ENCODE results near the gene SESTD1. TPM values are rescaled to one million over a fixed set of nuclear protein-coding genes. Genes with fewer than 3 reads are reported as not detected.
A peak's percentile ranks its signal among the peaks of the same experiment; 100 is the strongest.

SESTD1 gene
- polyA plus RNA-seq, 1 donor from 2014 or later = 39.5 TPM

- H3K79me2 ChIP-seq (replicated peaks; ENCODE audit: insufficient read depth, low read length) = peaks cover 68% of the 10 kb centered on the region
- H3K27ac ChIP-seq (ENCODE audit: low read length) = no peak overlapping the region
- no peak for TF ChIP-seq EP300 (conservative IDR thresholded peaks at IDR 0.05; ENCODE audit: poor library complexity, severe bottlenecking)
- no peak for TF ChIP-seq TAF1 (IDR thresholded peaks at IDR 0.05; ENCODE audit: low read depth)
- TF ChIP-seq CTCF (IDR thresholded peaks at IDR 0.05; ENCODE audit: poor library complexity, severe bottlenecking) = peak; percentile 23
- H2AFZ ChIP-seq (ENCODE audit: low read depth, low read length) = no peak overlapping the region
- peaks cover 3% of the 10 kb centered on the region for H3F3A ChIP-seq (ENCODE audit: insufficient read depth, low read length, poor library complexity, severe bottlenecking)
- no peaks in the 10 kb centered on the region for H3K27me3 ChIP-seq (ENCODE audit: insufficient read depth, low read depth, low read length)
- no peak overlapping the region for H3K9ac ChIP-seq (ENCODE audit: low read length)
- no peaks in the 10 kb centered on the region for H3K9me2 ChIP-seq (ENCODE audit: insufficient read depth, low read length)
- peaks cover 5% of the 10 kb centered on the region for H4K20me1 ChIP-seq (ENCODE audit: insufficient read depth)
- H3K4me3 ChIP-seq (ENCODE audit: low read length) = peak overlapping the region; percentile 90
- H3K9me3 ChIP-seq (ENCODE audit: low read length) = no peaks in the 10 kb centered on the region
- peak overlapping the region; percentile 66 for H3K4me2 ChIP-seq (ENCODE audit: low read length)
- no peaks in the 10 kb centered on the region for H3K36me3 ChIP-seq (ENCODE audit: insufficient read depth, low read length)
These were observed 3.3 kb downstream of the SESTD1 start for GRCh38 chr2:179261151-179261825.

GRCh38 chr2:179260224-179260623 lies 4.4 kb downstream of the SESTD1 start:
- no peak overlapping the region for H2AFZ ChIP-seq (ENCODE audit: low read depth, low read length)
- H3K27me3 ChIP-seq (ENCODE audit: insufficient read depth, low read depth, low read length) = no peaks in the 10 kb centered on the region
- peaks cover 3% of the 10 kb centered on the region for H3F3A ChIP-seq (ENCODE audit: insufficient read depth, low read length, poor library complexity, severe bottlenecking)
- peaks cover 79% of the 10 kb centered on the region for H3K79me2 ChIP-seq (replicated peaks; ENCODE audit: insufficient read depth, low read length)
- H3K9me2 ChIP-seq (ENCODE audit: insufficient read depth, low read length) = no peaks in the 10 kb centered on the region
- H4K20me1 ChIP-seq (ENCODE audit: insufficient read depth) = peaks cover 5% of the 10 kb centered on the region
- no peak overlapping the region for H3K4me2 ChIP-seq (ENCODE audit: low read length)
- no peaks in the 10 kb centered on the region for H3K9me3 ChIP-seq (ENCODE audit: low read length)
- H3K27ac ChIP-seq (ENCODE audit: low read length) = no peak overlapping the region
- no peaks in the 10 kb centered on the region for H3K36me3 ChIP-seq (ENCODE audit: insufficient read depth, low read length)
- H3K4me3 ChIP-seq (ENCODE audit: low read length) = no peak overlapping the region
- H3K9ac ChIP-seq (ENCODE audit: low read length) = no peak overlapping the region
- no peak for TF ChIP-seq CTCF (IDR thresholded peaks at IDR 0.05; ENCODE audit: poor library complexity, severe bottlenecking)
- no peak for TF ChIP-seq TAF1 (IDR thresholded peaks at IDR 0.05; ENCODE audit: low read depth)
- TF ChIP-seq EP300 (conservative IDR thresholded peaks at IDR 0.05; ENCODE audit: poor library complexity, severe bottlenecking) = no peak
- TF ChIP-seq MXI1 (conservative IDR thresholded peaks at IDR 0.05; ENCODE audit: poor library complexity, severe bottlenecking) = no peak
- no peak for TF ChIP-seq POLR2AphosphoS5 (IDR thresholded peaks at IDR 0.05)
- TF ChIP-seq REST (IDR thresholded peaks at IDR 0.05; ENCODE audit: borderline replicate concordance) = no peak
- no peak for TF ChIP-seq SMC3 (conservative IDR thresholded peaks at IDR 0.05; ENCODE audit: poor library complexity)
- TF ChIP-seq RAD21 (conservative IDR thresholded peaks at IDR 0.05) = no peak
- TF ChIP-seq EZH2 (IDR thresholded peaks at IDR 0.05; ENCODE audit: borderline replicate concordance, insufficient read depth, low read length, poor library complexity, severe bottlenecking) = no peak

Measured in neural cell (in vitro differentiated cells).